NCI-H748 (cell line): Measurements from ENCODE around the gene TEX13B.
"Not testable (repeated sequence)": the region's sequence is repeated elsewhere in the genome, so short reads cannot be mapped to it uniquely, and the experiment has no call there.

ENCODE experiments used
- DNase-seq: peaks from one replicate; lab custom pipeline; 2025; ENCODE audit not compliant: unreplicated experiment; lab: John Stamatoyannopoulos, UW

TEX13B gene

GRCh38 chrX:107982356-107982755, at the start of gene TEX13B:
Gene TEX13B, minus strand, starts transcription at chrX:107982370. Its CDS starts 243 bp downstream, at chrX:107982127.
- DNase-seq = no peak

- no peak for DNase-seq
Measured at GRCh38 chrX:108029928-108030711, 48.0 kb upstream of the TEX13B start.

GRCh38 chrX:108028854-108029253, 46.7 kb upstream of the TEX13B start:
- no peak for DNase-seq

DNA sequence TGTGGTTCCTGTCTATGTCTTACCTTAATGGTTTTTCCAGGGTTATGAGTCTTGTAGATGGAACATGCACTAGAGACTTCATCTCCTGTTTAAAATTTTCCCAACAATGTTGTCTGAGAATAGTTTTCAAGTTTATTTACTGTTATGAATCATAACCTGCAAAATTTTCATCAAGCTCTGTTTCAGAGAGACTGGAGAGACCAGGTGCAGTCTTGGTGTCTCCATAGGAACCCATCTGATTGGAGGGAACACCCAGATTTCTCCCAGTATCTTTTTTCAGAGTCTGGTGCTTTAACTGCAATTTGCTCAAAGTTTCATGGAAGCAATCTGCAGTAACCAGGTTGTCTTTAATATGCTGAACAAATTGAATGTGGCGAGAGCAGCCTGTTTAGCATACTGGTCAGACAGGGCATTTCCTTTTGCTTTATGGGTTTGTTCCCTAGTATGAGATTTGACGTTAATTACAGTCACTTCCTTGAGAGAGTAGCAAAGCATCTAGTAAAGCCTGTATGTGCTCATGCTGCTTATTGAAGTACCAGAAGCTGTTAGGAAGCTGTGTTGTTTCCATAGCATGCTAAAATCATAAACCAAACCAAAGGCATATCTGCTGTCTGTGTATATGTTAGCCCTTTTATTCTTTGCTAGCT, 43.9 kb upstream of the TEX13B start:
- DNase-seq = peak; percentile 3

DNA sequence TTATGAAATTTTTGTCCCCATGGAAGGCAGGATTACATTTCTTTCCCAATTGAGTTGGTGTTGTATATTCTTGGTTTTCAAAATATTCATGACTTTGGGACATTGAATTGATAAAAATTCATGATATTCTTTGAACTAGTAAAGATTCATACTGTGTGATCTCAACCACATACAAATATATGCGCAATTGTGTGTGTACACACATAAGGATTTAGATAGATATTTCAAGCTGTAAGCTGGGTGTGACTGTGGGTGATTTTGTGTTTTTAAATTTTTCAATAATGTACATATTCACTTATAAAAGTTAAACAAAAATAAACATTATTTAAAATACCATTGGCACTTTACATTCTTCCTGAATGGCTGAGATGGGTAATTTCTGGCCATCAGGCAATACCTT, 43.2 kb upstream of the TEX13B start:
- DNase-seq = no peak

- DNase-seq = no peak
Measured at GRCh38 chrX:108022491-108023089, 40.4 kb upstream of the TEX13B start.

GRCh38 chrX:108020631-108021030, 38.5 kb upstream of the TEX13B start:
- DNase-seq = peak; percentile 7

GRCh38 chrX:108019382-108019875, 37.3 kb upstream of the TEX13B start:
- no peak for DNase-seq

GRCh38 chrX:108018656-108019381, 36.6 kb upstream of the TEX13B start:
- no peak for DNase-seq

- DNase-seq = peak; percentile 80
Measured at GRCh38 chrX:108001218-108001814, 19.1 kb upstream of the TEX13B start.

- no peak for DNase-seq
Measured at GRCh38 chrX:108000751-108001150, 18.6 kb upstream of the TEX13B start.

DNA sequence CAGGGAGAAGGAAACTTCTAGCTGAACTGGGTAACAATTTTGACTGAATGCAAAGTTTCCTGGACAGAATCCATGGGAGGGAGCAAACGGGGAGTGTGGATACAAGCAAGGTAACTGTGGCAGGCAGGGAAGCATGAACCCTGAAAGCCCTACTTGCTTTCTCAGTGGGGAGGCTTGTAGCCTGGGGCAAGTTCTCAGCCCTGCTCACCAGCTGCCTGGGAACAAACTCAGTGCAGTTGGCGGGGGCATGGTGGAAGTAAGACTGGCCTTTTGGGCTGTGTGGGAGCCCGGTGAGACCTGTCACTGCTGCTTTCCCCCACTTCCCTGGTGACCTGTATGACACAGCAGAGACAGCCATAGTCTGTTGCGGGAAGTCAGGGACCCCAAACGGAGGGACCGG, 14.0 kb upstream of the TEX13B start:
- no peak for DNase-seq

GRCh38 chrX:107985033-107985432, 2.9 kb upstream of the TEX13B start:
- no peak for DNase-seq

DNA sequence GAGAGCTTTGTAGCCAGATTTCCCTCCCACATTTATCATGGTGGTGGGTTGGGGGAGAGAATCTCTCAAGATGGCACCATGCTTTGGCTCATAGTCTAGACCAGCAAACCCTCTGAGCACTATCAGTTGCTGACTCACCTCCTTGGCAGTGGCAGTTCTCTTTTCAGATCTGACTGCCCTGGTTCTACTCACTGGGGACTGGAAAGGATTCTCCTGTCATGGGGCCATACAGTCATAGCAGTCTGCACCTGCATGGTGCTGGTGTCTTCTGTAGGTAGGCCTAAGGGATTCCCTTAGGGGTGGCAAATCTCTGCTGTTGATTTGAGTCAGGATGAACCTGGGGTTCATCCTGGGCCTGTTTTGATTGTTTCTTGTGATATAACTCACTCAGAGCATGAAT, 2.6 kb downstream of the TEX13B start:
- no peak for DNase-seq

DNA sequence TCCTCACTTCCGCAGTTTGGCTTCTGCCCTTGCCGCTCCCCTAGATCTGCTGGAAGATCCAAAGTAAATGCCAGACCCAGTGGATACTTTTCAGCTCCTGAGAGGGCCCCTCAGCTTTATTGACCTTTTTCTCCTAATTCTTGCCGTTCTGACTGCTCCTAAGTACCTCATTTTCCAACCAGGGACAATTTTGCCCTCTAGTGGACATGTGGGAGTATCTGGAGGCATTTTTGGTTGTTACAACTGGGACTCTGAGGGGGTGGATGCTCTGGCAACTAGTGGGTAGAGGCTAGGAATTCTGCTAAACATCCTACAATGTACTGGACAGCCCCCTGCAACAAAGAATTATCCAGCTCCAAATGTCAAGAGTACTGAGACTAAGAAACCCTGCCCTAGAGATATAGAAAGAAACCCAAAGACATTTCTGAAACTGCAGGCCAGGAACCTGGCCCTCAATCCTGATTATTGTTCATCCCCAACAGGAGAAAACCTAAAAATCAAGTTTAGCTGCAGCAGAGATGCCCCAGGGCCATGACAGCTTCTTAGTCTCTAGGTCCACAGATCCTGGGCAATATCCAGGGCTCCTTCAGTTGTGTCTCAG, 3.4 kb downstream of the TEX13B start:
- peak; percentile 47 for DNase-seq

GRCh38 chrX:107978071-107978470, 4.1 kb downstream of the TEX13B start:
- no peak for DNase-seq

DNA sequence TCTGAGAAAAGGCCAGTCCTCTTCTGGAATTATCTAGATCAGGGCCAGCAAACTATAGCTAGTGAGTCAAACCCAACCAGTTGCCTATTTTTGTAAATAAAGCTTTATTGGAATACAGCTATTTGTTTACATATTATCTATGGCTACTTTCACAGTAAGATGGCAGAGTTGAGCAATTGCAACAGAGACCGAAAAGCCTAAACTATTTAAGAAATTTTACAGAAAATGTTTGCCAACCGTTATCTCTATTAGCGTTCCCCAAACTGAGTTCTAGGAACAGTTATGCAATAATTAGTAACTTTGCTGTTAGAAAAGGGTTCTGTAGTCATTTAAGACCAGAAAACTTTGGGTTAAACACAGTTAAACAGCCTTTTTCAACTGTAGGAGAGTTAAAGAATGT, 10.5 kb downstream of the TEX13B start:
- no peak for DNase-seq

DNA sequence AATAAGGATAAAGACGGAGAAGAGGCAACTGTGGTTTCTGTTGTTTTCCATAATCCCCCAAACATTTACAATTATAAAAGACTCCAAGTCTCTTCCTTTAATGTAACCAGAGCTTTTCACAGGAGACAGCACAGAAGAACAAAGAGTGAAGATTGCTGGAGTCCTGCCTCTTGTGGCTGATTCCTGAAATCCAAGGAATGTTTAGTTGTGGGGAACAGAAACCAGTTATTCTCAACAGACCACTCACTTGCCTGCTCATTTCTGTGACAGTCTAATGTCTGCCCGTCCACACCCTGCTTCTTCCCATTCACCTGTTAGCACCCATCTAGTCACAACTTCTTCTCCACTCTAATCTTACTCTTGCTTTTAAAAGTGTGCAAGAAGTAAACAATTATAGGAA, 12.1 kb downstream of the TEX13B start:
- no peak for DNase-seq

DNA sequence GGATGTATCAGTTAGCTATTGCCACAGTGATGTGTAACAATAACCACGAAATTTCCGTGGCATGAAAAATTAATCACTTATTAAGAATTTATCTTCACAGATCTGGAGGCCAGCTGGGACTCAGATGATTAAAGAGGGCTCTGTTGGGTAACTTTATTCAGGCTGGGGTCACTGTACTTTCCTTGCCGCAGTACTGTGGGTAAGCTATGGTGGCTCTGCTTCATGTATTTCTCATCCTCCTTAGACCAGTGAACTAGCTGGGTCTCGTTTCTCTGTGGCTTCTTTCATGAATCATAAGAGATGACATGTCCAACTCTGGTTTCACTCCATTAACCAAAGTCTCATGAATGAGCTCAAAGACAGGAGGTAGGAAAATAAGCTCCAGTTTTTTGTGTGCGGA, 13.5 kb downstream of the TEX13B start:
- DNase-seq = no peak

GRCh38 chrX:107955337-107955736, 26.8 kb downstream of the TEX13B start:
- DNase-seq = not testable (repeated sequence)

DNA sequence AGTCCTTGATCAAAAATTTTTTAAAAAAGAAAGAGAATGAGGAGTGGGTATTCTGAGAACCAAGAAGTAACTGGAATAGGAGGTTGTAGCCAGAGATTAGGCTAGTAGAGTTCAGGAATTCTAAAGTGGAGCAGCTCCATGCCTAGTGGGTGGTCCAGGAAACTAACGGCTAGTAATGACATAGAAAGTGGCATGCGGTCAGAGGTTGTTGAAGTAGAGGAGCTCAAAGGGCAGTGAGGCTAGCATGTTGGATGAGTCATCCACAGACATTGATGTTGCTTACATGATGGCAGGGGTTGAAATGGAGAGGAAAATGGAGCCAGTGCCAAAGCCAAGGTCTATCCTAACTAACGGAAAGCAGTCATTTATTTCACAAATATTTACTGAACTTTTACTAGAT, 42.1 kb downstream of the TEX13B start:
- DNase-seq = no peak
